ENCODE data around the gene PREP. TPM values are rescaled to one million over a fixed set of nuclear protein-coding genes. Genes with fewer than 3 reads are reported as not detected.
"Not testable (repeated sequence)": the region's sequence is repeated elsewhere in the genome, so short reads cannot be mapped to it uniquely, and the experiment has no call there.

PREP gene
- total RNA-seq, 1 donor from 2014 or later: 35.8 TPM

GRCh38 chr6:105272786-105273185 is 130.1 kb downstream of the PREP start:
- DNase-seq (ENCODE audit: low spot score): no peak

DNA sequence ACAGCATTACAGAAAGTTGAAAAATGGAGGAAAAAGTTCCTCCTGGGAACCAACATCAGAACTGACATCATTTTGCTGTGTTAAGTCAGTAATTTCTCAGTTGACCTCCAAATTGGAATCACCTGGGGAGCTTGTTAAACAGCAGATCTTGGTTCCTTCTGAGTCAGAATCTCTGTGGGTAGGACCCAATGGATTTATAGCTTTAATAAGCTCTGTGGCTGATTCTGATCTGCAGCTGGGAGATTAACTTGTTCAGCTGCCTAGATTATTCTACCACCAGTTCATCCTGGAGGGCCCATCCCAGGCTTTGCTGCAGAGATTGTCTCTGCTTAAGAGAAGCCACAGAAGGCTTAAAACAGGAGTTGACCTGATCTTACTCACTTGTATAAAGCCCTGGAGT is 132.4 kb downstream of the PREP start:
- DNase-seq (ENCODE audit: low spot score): no peak

GRCh38 chr6:105269390-105269789 is 133.5 kb downstream of the PREP start:
- DNase-seq (ENCODE audit: low spot score): no peak

DNA sequence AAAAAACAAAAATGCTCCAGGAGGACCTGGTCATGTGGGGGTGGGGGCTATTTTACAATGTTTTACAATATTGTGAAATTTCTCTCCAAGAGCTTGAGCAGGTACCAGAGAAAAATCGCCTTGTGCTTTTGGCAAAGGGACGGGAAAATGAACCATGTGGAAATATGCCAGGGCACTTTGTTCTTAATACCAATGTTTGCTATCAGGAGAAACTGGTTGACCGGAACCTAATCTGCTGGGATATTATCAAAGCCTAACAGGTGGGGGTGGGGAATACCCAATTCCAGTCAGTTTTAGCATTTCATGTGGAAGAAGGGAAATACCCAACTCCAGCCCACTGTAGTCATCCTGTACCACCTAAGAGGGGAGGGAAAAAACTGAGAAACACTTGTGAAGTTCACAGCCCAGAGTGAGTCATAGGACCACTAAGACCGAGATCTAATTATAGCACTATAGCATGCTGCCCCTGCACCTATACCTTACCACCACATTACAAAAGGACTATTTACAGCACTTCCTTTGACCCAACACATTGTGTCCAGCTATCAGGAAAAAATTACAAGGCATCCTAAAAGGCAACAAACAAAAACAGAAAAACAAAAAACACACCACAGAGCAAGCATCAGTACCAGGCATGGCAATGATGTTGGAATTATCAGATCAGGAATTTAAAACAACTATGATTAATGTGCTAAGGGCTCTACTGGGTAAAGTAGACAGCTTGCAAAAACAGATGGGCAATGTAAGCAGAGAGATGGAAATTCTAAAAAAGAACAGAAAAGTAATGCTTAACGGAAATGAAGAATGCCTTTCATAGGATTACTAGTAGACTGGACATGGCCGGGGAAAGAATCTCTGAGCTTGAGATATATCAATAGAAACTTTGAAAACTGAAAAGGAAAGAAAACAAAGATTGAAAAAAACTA is 138.9 kb downstream of the PREP start:
- no peak for DNase-seq (ENCODE audit: low spot score)

GRCh38 chr6:105259913-105260889 is 142.7 kb downstream of the PREP start:
- no peak for DNase-seq (ENCODE audit: low spot score)

DNA sequence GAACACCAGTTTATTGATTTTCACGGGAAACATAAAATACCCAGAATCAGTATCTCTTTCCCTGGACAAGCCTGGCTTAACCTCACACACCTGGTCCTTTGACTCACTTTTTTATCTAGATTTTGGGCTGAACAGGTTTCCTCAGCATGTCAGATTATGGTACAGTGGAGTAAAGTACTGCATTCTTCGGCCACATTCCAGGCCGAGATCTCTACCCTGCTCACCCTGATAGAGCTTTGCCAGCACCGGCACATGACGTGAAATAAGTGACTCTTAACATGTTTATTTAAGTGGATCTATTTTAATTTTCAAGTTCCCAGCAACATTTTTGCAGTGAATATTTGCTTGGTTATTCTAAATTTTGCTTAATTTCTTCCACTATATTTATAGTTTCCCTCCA is 144.1 kb downstream of the PREP start:
- DNase-seq (ENCODE audit: low spot score): no peak

- DNase-seq (ENCODE audit: low spot score): no peak
Observed at GRCh38 chr6:105257340-105257739, 145.5 kb downstream of the PREP start.

- DNase-seq (ENCODE audit: low spot score): no peak
Observed at GRCh38 chr6:105256619-105257018, 146.3 kb downstream of the PREP start.

GRCh38 chr6:105253787-105254186 is 149.1 kb downstream of the PREP start:
- no peak for DNase-seq (ENCODE audit: low spot score)

DNA sequence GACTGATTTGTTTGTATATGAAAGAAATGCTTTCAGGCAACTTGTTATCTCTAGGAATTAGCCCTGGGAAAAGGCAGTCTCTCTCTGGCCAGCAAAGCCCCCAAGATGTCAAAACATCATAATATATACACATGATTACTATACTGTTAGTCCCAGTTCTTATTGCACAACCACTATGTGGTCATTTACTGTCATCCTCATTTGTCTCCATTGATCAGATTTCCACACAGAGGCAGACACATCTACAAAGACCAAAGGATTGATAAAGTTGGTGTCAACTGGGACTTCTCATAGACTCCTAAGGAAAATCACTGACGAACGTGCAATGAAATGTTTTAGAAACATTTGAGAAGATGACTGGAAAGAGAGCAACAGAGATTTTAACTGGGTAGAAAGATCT is 151.2 kb downstream of the PREP start:
- no peak for DNase-seq (ENCODE audit: low spot score)

- DNase-seq (ENCODE audit: low spot score): no peak
Observed at GRCh38 chr6:105250533-105250932, 152.3 kb downstream of the PREP start.

DNA sequence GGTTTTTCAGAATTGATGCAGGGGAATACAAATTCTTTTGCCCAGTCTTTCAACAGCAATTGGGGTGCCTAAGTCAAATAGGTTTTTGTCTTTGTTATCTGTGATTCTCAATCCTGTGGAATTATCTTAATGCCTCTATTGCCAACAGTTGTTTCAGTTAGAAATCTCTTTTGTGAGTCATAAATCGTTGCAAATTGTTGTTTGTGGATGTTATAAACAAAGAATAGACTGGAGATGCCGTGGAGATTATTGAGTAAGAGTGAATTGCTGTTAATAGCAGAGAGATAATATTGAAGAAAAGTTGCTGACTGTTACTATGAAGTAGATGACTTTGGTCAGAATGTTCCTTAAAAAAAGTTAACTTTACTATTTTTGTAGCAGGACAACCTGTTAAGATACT is 159.4 kb downstream of the PREP start:
- DNase-seq (ENCODE audit: low spot score): no peak

DNA sequence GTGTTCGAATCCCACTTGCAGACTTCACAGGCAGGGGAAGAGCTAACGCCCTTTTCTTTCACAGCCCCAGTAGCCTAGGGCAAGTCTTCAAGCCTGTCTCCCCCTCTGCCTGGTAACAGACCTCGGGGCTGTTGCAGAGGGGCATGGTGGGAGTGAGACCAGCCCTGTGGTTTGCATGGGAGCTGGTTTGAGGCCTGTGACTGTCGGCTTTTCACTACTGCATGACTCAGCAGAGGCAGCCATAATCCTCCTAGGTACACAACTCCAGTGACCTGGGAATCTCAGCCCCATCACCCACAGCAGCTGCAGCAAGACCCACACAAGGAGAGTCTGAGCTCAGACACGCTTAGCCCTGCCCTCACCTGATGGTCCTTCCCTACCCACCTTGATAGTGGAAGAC is 167.7 kb downstream of the PREP start:
- DNase-seq (ENCODE audit: low spot score): no peak

- DNase-seq (ENCODE audit: low spot score): not testable (repeated sequence)
Observed at GRCh38 chr6:105231771-105232170, 171.1 kb downstream of the PREP start.

Other genes with a start within 250 kb of the PREP start
- gene POPDC3, start 223.1 kb downstream of the PREP start, total RNA-seq: 9.7 TPM